Testis (tissue), 2 donors: Measurements from ENCODE around the gene ADD3.

Experiments used
- CTCF ChIP-seq, 3 experiments: fragments of 450-650 bp in 2 of 3; fragments of 200-600 bp in 1 of 3; sonication (generic) in 1 of 3; IDR thresholded peaks; one replicate each; pipeline ENCODE4 v1.5.1; 2016 to 2019; ENCODE audit warnings: antibody characterized with exemption in 3 of 3, mild to moderate bottlenecking in 2 of 3, moderate library complexity in 1 of 3
- POLR2A ChIP-seq: fragments of 450-650 bp; IDR thresholded peaks from one replicate; pipeline ENCODE4 v1.6.1; 2017; ENCODE audit warnings: antibody characterized with exemption, mild to moderate bottlenecking, moderate library complexity

GRCh38 chr10:110153396-110153795, 145.6 kb downstream of the ADD3 start:
- TF ChIP-seq CTCF (IDR thresholded peaks at IDR 0.05) (no peak), POLR2A (no peak)
